HepG2 (cell line): ENCODE data around the gene OSBP. TPM values are rescaled to one million over a fixed set of nuclear protein-coding genes. Genes with fewer than 3 reads are reported as not detected.

Experiments
- AGO1 ChIP-seq: fragments of 200-400 bp; formaldehyde crosslinking; IDR thresholded peaks from 2 replicates; pipeline ENCODE4 v1.6.1; 2017; ENCODE audit warnings: mild to moderate bottlenecking, low read depth, low read length, moderate library complexity; ENCODE audit not compliant: poor library complexity, severe bottlenecking
- AHR ChIP-seq: IDR thresholded peaks from 2 replicates; pipeline ENCODE4 v1.6.1; 2018; ENCODE audit warnings: missing genetic modification reagents, missing compliant biosample characterization
- DPF2 ChIP-seq: sonication (generic); formaldehyde crosslinking; IDR thresholded peaks from 2 replicates; pipeline ENCODE4 v1.4.0; 2020; ENCODE audit warnings: mild to moderate bottlenecking, low read depth, missing genetic modification reagents, borderline replicate concordance
- FOXA3 ChIP-seq: IDR thresholded peaks from 2 replicates; pipeline ENCODE4 v1.6.1; 2016; ENCODE audit warnings: missing genetic modification reagents, missing compliant biosample characterization
- FOXK1 ChIP-seq: sonication (generic); formaldehyde crosslinking; IDR thresholded peaks from 2 replicates; pipeline ENCODE4 v1.4.0; 2020; ENCODE audit warnings: low read depth, missing genetic modification reagents, borderline replicate concordance
- GPBP1L1 ChIP-seq: sonication (generic); formaldehyde crosslinking; IDR thresholded peaks from 2 replicates; pipeline ENCODE4 v1.5.0; 2020; ENCODE audit warnings: mild to moderate bottlenecking, missing genetic modification reagents
- HMGXB4 ChIP-seq, 2 experiments: sonication (generic) in 1 of 2; formaldehyde crosslinking in 1 of 2; IDR thresholded peaks; 2 replicates each; pipeline versions ENCODE4 v1.4.0 to v1.6.1; 2018 to 2020; ENCODE audit warnings: missing genetic modification reagents in 2 of 2, borderline replicate concordance in 1 of 2, low read depth in 1 of 2, mild to moderate bottlenecking in 1 of 2, missing biosample characterization in 1 of 2
- IKZF4 ChIP-seq: sonication (generic); formaldehyde crosslinking; IDR thresholded peaks from 2 replicates; pipeline ENCODE4 v1.5.1; 2020; ENCODE audit warnings: borderline replicate concordance, mild to moderate bottlenecking, low read depth, missing genetic modification reagents; ENCODE audit errors: not compliant biosample characterization
- ISL2 ChIP-seq: sonication (generic); formaldehyde crosslinking; IDR thresholded peaks from 2 replicates; pipeline ENCODE4 v1.5.0; 2020; ENCODE audit warnings: missing genetic modification reagents
- MEIS2 ChIP-seq: sonication (generic); formaldehyde crosslinking; IDR thresholded peaks from 2 replicates; pipeline ENCODE4 v1.9.0; 2021; ENCODE audit warnings: mild to moderate bottlenecking, missing genetic modification reagents
- NFIC ChIP-seq: IDR thresholded peaks from 2 replicates; pipeline ENCODE4 v1.6.1; 2012; ENCODE audit warnings: mild to moderate bottlenecking, low read length, inconsistent platforms
- PCBP1 ChIP-seq: fragments of 200-400 bp; formaldehyde crosslinking; IDR thresholded peaks from 2 replicates; pipeline ENCODE4 v1.6.1; 2017; ENCODE audit warnings: mild to moderate bottlenecking, low read depth, low read length, borderline replicate concordance
- REL ChIP-seq: sonication (generic); formaldehyde crosslinking; conservative IDR thresholded peaks from 2 replicates; pipeline ENCODE4 v1.8.0; 2022; ENCODE audit warnings: mild to moderate bottlenecking, missing genetic modification reagents, moderate library complexity
- SIX4 ChIP-seq: sonication (generic); formaldehyde crosslinking; IDR thresholded peaks from 2 replicates; pipeline ENCODE4 v1.4.0; 2020; ENCODE audit warnings: missing genetic modification reagents
- SYNCRIP ChIP-seq: fragments of 200-400 bp; formaldehyde crosslinking; IDR thresholded peaks from 2 replicates; pipeline ENCODE4 v1.6.1; 2018; ENCODE audit warnings: mild to moderate bottlenecking, low read depth, low read length; ENCODE audit not compliant: insufficient read depth
- THAP9 ChIP-seq: sonication (generic); formaldehyde crosslinking; IDR thresholded peaks from 2 replicates; pipeline ENCODE4; 2020; ENCODE audit warnings: missing genetic modification reagents, mild to moderate bottlenecking, borderline replicate concordance
- ZNF143 ChIP-seq: sonication (generic); formaldehyde crosslinking; IDR thresholded peaks from 2 replicates; pipeline ENCODE4 v1.4.0; 2020; ENCODE audit warnings: missing genetic modification reagents
- ZNF660 ChIP-seq: sonication (generic); formaldehyde crosslinking; IDR thresholded peaks from 2 replicates; pipeline ENCODE4 v1.5.1; 2020; ENCODE audit warnings: mild to moderate bottlenecking, low read depth, missing genetic modification reagents, borderline replicate concordance
- ZNF7 ChIP-seq: IDR thresholded peaks from 2 replicates; pipeline ENCODE4 v1.6.1; 2016; ENCODE audit warnings: missing biosample characterization, missing genetic modification reagents
- ZNF740 ChIP-seq: sonication (generic); formaldehyde crosslinking; IDR thresholded peaks from 2 replicates; pipeline ENCODE4 v1.4.0; 2020; ENCODE audit warnings: missing genetic modification reagents
- ZSCAN21 ChIP-seq: sonication (generic); formaldehyde crosslinking; IDR thresholded peaks from 2 replicates; pipeline ENCODE4 v1.8.0; 2022; ENCODE audit warnings: mild to moderate bottlenecking, missing genetic modification reagents, moderate library complexity, borderline replicate concordance
- polyA plus RNA-seq, 8 experiments: library from polyadenylated mRNA; depleted of rRNA in 3 of 8; stranded (reverse) in 7 of 8; unstranded in 1 of 8; fragments of >200 nt; fragmentation: Illumina TruSeq in 4 of 8; extraction: Trizol in 4 of 8; gene quantifications; 2 replicates each; pipeline versions ENCODE4 v1.2.1 to v1.2.3, GENCODE V29; 2011 to 2016; ENCODE audit warnings: low read depth in 4 of 8, missing spikeins in 1 of 8, mixed read lengths in 1 of 8; ENCODE audit not compliant: insufficient read depth in 1 of 8
- total RNA-seq, 5 experiments: library from RNA; depleted of rRNA; stranded (reverse); fragments of >200 nt; fragmentation: Illumina TruSeq; extraction: Trizol; gene quantifications; 2 replicates each; pipeline ENCODE4 v1.2.3, GENCODE V29; 2016; ENCODE audit warnings: low read depth in 1 of 5
- TF ChIP-seq, protein P1 (sequence below): sonication (generic); formaldehyde crosslinking; IDR thresholded peaks from 2 replicates; pipeline ENCODE4 v1.9.0; 2021; ENCODE audit warnings: missing genetic modification reagents, mild to moderate bottlenecking, borderline replicate concordance

Gene OSBP
- total and polyA plus RNA-seq, 2 of the 13 experiments (the other 11 are each of a cell fraction or from before 2014, with no cell fraction given): 12.1 to 13.5 TPM

- TF ChIP-seq HMGXB4 (CRISPR knock-in tag; IDR thresholded peaks at IDR 0.05; ENCODE audit: borderline replicate concordance in 1 of 2, low read depth in 1 of 2) (peak; percentile 99; a peak in 3 of 4 replicates), ZSCAN21 (CRISPR knock-in tag) (no peak), MEIS2 (CRISPR knock-in tag) (0 out of 2 replicates have a peak, but pooled peaks have one; percentile 37), GPBP1L1 (no peak), NFIC (no peak), ZNF7 (CRISPR knock-in tag) (no peak), SIX4 (CRISPR knock-in tag) (no peak), AHR (no peak), FOXA3 (CRISPR knock-in tag) (peak; percentile 54), PCBP1 (no peak), FOXK1 (CRISPR knock-in tag) (no peak), THAP9 (CRISPR knock-in tag) (peak; percentile 64; the same call in 1 of the 2 replicates), SYNCRIP (no peak), IKZF4 (CRISPR knock-in tag) (no peak), ZNF143 (no peak), DPF2 (no peak), REL (CRISPR knock-in tag) (no peak; the same call in 1 of the 2 replicates), ISL2 (no peak), ZNF660 (CRISPR knock-in tag) (no peak), AGO1 (no peak), ZNF740 (CRISPR knock-in tag) (no peak)
- TF ChIP-seq, protein P1, sequence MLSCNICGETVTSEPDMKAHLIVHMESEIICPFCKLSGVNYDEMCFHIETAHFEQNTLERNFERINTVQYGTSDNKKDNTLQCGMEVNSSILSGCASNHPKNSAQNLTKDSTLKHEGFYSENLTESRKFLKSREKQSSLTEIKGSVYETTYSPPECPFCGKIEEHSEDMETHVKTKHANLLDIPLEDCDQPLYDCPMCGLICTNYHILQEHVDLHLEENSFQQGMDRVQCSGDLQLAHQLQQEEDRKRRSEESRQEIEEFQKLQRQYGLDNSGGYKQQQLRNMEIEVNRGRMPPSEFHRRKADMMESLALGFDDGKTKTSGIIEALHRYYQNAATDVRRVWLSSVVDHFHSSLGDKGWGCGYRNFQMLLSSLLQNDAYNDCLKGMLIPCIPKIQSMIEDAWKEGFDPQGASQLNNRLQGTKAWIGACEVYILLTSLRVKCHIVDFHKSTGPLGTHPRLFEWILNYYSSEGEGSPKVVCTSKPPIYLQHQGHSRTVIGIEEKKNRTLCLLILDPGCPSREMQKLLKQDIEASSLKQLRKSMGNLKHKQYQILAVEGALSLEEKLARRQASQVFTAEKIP: no peak
Observed at GRCh38 chr11:59550368-59550841, 65.2 kb downstream of the OSBP start (continued).
